Tibial nerve (tissue), 4 donors: Measurements from ENCODE around the gene SLC7A6.

Experiments used
- EP300 ChIP-seq, 2 donors: sonication (generic); formaldehyde crosslinking; IDR thresholded peaks; one replicate each; pipeline ENCODE4 v1.6.1; 2017; ENCODE audit warnings: antibody characterized with exemption in 2 of 2, mild to moderate bottlenecking in 1 of 2
- POLR2A ChIP-seq, 2 donors: fragments of 450-650 bp; IDR thresholded peaks; one replicate each; pipeline ENCODE4 v1.6.1; 2017; ENCODE audit warnings: antibody characterized with exemption in 2 of 2, mild to moderate bottlenecking in 2 of 2, moderate library complexity in 2 of 2
- TF ChIP-seq, protein P1 (sequence below), 5 experiments: fragments of 200-600 bp in 3 of 5; fragments of 450-650 bp in 2 of 5; sonication (generic) in 3 of 5; IDR thresholded peaks; one replicate each; pipeline ENCODE4 v1.5.1; 2016 to 2019; ENCODE audit warnings: antibody characterized with exemption in 5 of 5, mild to moderate bottlenecking in 3 of 5, moderate library complexity in 2 of 5

DNA sequence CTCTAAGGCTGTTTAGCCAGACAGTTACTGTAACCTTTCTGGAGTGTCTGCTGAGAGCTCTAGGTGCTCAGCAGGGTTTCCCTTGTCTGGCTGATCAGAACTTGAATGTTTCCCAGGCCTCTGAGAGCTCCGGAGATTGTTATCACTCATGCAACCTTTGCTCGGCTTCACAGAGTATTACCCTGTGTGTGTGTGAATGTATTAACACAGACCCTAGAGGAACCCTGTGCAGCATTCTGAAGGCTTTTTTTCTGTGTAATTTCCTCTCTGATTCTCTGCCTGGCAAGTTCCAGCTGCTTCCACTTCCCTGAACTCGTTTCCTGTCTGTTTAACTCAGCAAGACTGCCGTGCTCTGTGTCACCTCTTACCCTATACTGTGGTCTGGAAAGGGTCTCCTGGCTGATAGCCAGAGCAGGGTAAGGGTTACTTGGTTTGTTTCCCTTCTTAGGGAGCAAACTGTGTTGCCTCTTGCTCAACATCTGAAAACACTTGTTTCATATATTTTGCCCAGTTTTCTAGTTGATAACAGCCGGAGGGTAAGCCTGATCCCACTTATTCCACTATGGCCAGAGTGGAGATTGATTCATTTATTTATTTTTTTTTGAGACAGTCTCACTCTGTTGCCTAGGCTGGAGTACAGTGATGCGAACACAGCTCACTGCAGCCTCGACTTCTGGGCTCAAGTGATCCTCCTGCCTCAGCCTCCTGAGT lies 68.2 kb downstream of the SLC7A6 start:
- TF ChIP-seq, protein P1, sequence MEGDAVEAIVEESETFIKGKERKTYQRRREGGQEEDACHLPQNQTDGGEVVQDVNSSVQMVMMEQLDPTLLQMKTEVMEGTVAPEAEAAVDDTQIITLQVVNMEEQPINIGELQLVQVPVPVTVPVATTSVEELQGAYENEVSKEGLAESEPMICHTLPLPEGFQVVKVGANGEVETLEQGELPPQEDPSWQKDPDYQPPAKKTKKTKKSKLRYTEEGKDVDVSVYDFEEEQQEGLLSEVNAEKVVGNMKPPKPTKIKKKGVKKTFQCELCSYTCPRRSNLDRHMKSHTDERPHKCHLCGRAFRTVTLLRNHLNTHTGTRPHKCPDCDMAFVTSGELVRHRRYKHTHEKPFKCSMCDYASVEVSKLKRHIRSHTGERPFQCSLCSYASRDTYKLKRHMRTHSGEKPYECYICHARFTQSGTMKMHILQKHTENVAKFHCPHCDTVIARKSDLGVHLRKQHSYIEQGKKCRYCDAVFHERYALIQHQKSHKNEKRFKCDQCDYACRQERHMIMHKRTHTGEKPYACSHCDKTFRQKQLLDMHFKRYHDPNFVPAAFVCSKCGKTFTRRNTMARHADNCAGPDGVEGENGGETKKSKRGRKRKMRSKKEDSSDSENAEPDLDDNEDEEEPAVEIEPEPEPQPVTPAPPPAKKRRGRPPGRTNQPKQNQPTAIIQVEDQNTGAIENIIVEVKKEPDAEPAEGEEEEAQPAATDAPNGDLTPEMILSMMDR (IDR thresholded peaks at IDR 0.05): no peak
- TF ChIP-seq POLR2A (IDR thresholded peaks at IDR 0.05): no peak
- TF ChIP-seq EP300 (IDR thresholded peaks at IDR 0.05): peak in 1 of 2 donors; percentile 58
